Panc1 (cell line): ENCODE measurements around the gene COPS8.

ENCODE experiments used
- POLR2AphosphoS5 ChIP-seq: IDR thresholded peaks from 2 replicates; pipeline ENCODE4 v1.6.1; 2012; ENCODE audit warnings: mild to moderate bottlenecking, low read depth, low read length, moderate library complexity
- TCF7L2 ChIP-seq: IDR thresholded peaks from 2 replicates; pipeline ENCODE4 v1.6.1; 2011; ENCODE audit warnings: mild to moderate bottlenecking, low read depth, low read length, inconsistent platforms
- TF ChIP-seq, protein P1 (sequence below): fragments of 450-650 bp; IDR thresholded peaks from 2 replicates; pipeline ENCODE4 v1.5.1; 2017; ENCODE audit warnings: mild to moderate bottlenecking
- TF ChIP-seq, protein P2 (sequence below), 2 experiments: IDR thresholded peaks; 2 replicates each; pipeline ENCODE4 v1.6.1; 2011 to 2012; ENCODE audit warnings: low read depth in 2 of 2, control low read depth in 1 of 2, low read length in 1 of 2, mild to moderate bottlenecking in 1 of 2, moderate library complexity in 1 of 2; ENCODE audit not compliant: insufficient read depth in 1 of 2

DNA sequence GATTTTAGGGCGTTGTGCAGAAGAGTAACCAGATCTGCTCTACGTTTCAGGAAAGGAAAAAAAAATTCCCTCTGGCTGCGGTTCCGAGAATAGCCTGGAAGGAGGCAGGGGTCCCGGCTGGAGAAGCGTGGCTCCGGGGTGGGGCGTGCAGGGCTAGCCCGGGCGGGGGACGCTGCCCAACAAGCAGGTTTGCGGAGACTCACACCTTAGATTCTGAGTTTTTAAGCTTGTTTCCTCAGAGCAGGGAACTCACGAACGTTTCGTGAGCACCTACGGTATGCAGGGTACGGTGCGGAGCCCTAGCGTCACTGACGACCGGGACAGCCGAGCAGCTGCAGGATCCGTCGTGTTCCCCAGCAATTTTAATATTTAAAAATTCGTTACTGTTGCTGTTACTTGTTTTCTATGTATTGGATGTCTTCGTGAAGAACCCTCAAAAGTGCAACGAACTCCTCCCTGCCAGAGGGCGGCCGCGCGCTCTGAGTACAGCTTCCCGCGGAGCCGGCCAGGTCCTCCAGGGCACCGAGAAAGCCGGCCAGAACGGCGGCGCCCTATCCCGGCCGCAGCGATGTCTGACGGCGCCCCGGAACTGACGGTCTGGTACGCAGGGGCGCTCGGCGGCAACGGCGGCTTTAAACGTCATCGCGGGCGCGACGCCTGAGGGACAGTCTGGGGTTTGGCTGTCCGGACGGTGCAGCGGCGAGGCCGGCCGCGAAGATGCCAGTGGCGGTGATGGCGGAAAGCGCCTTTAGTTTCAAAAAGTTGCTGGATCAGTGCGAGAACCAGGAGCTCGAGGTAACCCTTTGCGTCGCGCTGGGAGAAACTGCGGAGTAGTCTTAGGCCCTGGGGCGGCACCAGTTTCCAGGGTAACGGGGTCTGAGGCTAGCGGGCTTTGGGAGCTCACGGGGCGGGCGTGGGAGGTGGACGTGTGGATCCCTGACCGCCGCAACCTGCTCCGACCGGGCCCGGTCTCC, at the start of gene COPS8:
- TF ChIP-seq, protein P1, sequence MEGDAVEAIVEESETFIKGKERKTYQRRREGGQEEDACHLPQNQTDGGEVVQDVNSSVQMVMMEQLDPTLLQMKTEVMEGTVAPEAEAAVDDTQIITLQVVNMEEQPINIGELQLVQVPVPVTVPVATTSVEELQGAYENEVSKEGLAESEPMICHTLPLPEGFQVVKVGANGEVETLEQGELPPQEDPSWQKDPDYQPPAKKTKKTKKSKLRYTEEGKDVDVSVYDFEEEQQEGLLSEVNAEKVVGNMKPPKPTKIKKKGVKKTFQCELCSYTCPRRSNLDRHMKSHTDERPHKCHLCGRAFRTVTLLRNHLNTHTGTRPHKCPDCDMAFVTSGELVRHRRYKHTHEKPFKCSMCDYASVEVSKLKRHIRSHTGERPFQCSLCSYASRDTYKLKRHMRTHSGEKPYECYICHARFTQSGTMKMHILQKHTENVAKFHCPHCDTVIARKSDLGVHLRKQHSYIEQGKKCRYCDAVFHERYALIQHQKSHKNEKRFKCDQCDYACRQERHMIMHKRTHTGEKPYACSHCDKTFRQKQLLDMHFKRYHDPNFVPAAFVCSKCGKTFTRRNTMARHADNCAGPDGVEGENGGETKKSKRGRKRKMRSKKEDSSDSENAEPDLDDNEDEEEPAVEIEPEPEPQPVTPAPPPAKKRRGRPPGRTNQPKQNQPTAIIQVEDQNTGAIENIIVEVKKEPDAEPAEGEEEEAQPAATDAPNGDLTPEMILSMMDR, result peak; percentile 48
- TF ChIP-seq, protein P2, sequence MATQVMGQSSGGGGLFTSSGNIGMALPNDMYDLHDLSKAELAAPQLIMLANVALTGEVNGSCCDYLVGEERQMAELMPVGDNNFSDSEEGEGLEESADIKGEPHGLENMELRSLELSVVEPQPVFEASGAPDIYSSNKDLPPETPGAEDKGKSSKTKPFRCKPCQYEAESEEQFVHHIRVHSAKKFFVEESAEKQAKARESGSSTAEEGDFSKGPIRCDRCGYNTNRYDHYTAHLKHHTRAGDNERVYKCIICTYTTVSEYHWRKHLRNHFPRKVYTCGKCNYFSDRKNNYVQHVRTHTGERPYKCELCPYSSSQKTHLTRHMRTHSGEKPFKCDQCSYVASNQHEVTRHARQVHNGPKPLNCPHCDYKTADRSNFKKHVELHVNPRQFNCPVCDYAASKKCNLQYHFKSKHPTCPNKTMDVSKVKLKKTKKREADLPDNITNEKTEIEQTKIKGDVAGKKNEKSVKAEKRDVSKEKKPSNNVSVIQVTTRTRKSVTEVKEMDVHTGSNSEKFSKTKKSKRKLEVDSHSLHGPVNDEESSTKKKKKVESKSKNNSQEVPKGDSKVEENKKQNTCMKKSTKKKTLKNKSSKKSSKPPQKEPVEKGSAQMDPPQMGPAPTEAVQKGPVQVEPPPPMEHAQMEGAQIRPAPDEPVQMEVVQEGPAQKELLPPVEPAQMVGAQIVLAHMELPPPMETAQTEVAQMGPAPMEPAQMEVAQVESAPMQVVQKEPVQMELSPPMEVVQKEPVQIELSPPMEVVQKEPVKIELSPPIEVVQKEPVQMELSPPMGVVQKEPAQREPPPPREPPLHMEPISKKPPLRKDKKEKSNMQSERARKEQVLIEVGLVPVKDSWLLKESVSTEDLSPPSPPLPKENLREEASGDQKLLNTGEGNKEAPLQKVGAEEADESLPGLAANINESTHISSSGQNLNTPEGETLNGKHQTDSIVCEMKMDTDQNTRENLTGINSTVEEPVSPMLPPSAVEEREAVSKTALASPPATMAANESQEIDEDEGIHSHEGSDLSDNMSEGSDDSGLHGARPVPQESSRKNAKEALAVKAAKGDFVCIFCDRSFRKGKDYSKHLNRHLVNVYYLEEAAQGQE (IDR thresholded peaks at IDR 0.05; ENCODE audit: insufficient read depth in 1 of 2, low read depth in 2 of 2, low read length in 1 of 2), result 0 out of 4 replicates have a peak, but pooled peaks of 1 of the 2 experiments have one; percentile 9
- peak; percentile 78; the same call in 1 of the 2 replicates for TF ChIP-seq TCF7L2
- TF ChIP-seq POLR2AphosphoS5, result peak; percentile 92
